Right lobe of liver (tissue), 6 donors: Measurements from ENCODE around the gene GMDS. TPM values are rescaled to one million over a fixed set of nuclear protein-coding genes. Genes with fewer than 3 reads are reported as not detected.

Experiments
- ATAC-seq, 4 donors: fragments of 200-7000 bp; cut with Tn5 transposase; one replicate each; pipeline ENCODE4 v1.9.1; 2020; ENCODE audit warnings: mild to moderate bottlenecking in 4 of 4, moderate library complexity in 4 of 4
- DNase-seq, 3 donors: peaks; one replicate each; pipeline ENCODE4 v3.0.0-alpha.2; 2020
- H3K27ac ChIP-seq, 3 donors: fragments of 200-600 bp; one replicate each; pipeline ENCODE4 v1.8.0; 2022
- H3K27me3 ChIP-seq, 2 donors: fragments of 200-600 bp; one replicate each; pipeline ENCODE4 v1.8.0; 2022
- H3K36me3 ChIP-seq, 4 donors: fragments of 200-600 bp; sonication (generic) in 1 of 4; one replicate each; pipeline versions ENCODE4 v1.5.1 to v1.8.0; 2017 to 2022; ENCODE audit warnings: control low read depth in 1 of 4
- H3K4me1 ChIP-seq, 4 donors: fragments of 200-600 bp; sonication (generic) in 1 of 4; one replicate each; pipeline versions ENCODE4 v1.5.1 to v1.8.0; 2017 to 2022; ENCODE audit warnings: control low read depth in 1 of 4
- H3K4me3 ChIP-seq, 3 donors: fragments of 200-600 bp; one replicate each; pipeline ENCODE4 v1.8.0; 2022
- H3K9me3 ChIP-seq, 4 donors: fragments of 200-600 bp; sonication (generic) in 1 of 4; one replicate each; pipeline versions ENCODE4 v1.5.1 to v1.8.0; 2017 to 2022; ENCODE audit warnings: control low read depth in 1 of 4
- CTCF ChIP-seq, 4 donors: fragments of 200-600 bp in 3 of 4; fragments of 450-650 bp in 1 of 4; IDR thresholded peaks; one replicate each; pipeline versions ENCODE4 v1.5.1 to v1.8.0; 2016 to 2022; ENCODE audit warnings: antibody characterized with exemption in 4 of 4, mild to moderate bottlenecking in 2 of 4
- POLR2A ChIP-seq: fragments of 450-650 bp; IDR thresholded peaks from one replicate; pipeline ENCODE4 v1.6.1; 2017; ENCODE audit warnings: antibody characterized with exemption, mild to moderate bottlenecking
- WGBS: methylation state at CpG from one replicate; pipeline ENCODE4 v1.1.6; 2018; ENCODE audit warnings: low coverage, low lambda C conversion rate; ENCODE audit not compliant: insufficient coverage; ENCODE audit errors: missing lambda C conversion rate; 5-methylcytosine and 5-hydroxymethylcytosine counted together
- intact Hi-C, 2 donors: fragments of 100-400 bp; cut with DNase I; formaldehyde crosslinking; loops; one replicate each; pipeline versions ENCODE4 v1.11.2 to v1.14.1; 2022
- total RNA-seq, 6 experiments: library from RNA; depleted of rRNA in 2 of 6; stranded (reverse); fragments of >200 nt in 2 of 6; fragmentation: NEBNext Ultra II Directional in 3 of 6; extraction: Animal tissue kit (Norgen Biotek cat#: 25700) in 3 of 6; gene quantifications; one replicate each; pipeline versions ENCODE4 v1.1.0 to v1.2.4, GENCODE V29; 2016 to 2023
- donor health status: DM: no; HTN: yes; CAD: no.
- donor health status: DM: no; HTN: no; CAD: no.
- donor health status: DM: no; HTN: no; CAD: no.
- donor health status: DM: no; HTN: yes; CAD: no.
- donor health status: DM: no; HTN: yes; CAD: no.

Gene GMDS
- total RNA-seq, 6 experiments from 2014 or later, result 15.9 to 34.4 (median 23.4) TPM

GRCh38 chr6:1620504-1621069 is 624.8 kb downstream of the GMDS start:
- Histone ChIP-seq H3K4me1 (peaks cover 0 to 18% (median 0%) of the 10 kb centered on the region in 4 donors), H3K27me3 (peaks cover 0 to 30% of the 10 kb centered on the region in 2 donors), H3K27ac (no peak overlapping the region), H3K9me3 (no peaks in the 10 kb centered on the region), H3K36me3 (no peaks in the 10 kb centered on the region), H3K4me3 (no peak overlapping the region)
- 17% methylated on average over 14 of the region's 50 CpGs for WGBS
- intact Hi-C loops, result no loop called here
- ATAC-seq, result no peak
- peak in 2 of 3 donors; percentile 33 to 37 for DNase-seq
- no peak for TF ChIP-seq POLR2A
- TF ChIP-seq CTCF (IDR thresholded peaks at IDR 0.05), result no peak

GRCh38 chr6:1619673-1620503 is 625.5 kb downstream of the GMDS start:
- H3K4me1 ChIP-seq, result peaks cover 0 to 13% (median 0%) of the 10 kb centered on the region in 4 donors
- WGBS, result 14% methylated on average over 7 of the region's 83 CpGs
- H3K27me3 ChIP-seq, result peaks cover 0 to 30% of the 10 kb centered on the region in 2 donors
- H3K36me3 ChIP-seq, result no peaks in the 10 kb centered on the region
- peak in 2 of 3 donors; percentile 43 to 58 for DNase-seq
- TF ChIP-seq CTCF (IDR thresholded peaks at IDR 0.05) (no peak), POLR2A (no peak)
- ATAC-seq, result peak in 2 of 4 donors; percentile 19 to 28
- no peaks in the 10 kb centered on the region for H3K9me3 ChIP-seq
- no peak overlapping the region for H3K27ac ChIP-seq
- peak overlapping the region in 2 of 3 donors; percentile 0 to 20 for H3K4me3 ChIP-seq
- intact Hi-C loops, result no loop called here

GRCh38 chr6:1619098-1619672 is 626.2 kb downstream of the GMDS start:
- Histone ChIP-seq H3K9me3 (no peaks in the 10 kb centered on the region), H3K4me1 (peaks cover 0 to 9% (median 0%) of the 10 kb centered on the region in 4 donors), H3K4me3 (peak overlapping the region in 1 of 3 donors; percentile 0), H3K36me3 (no peaks in the 10 kb centered on the region), H3K27me3 (peaks cover 2 to 36% of the 10 kb centered on the region in 2 donors), H3K27ac (no peak overlapping the region)
- TF ChIP-seq POLR2A, result no peak
- TF ChIP-seq CTCF (IDR thresholded peaks at IDR 0.05), result no peak
- no peak for ATAC-seq
- peak in 2 of 3 donors; percentile 25 to 44 for DNase-seq
- intact Hi-C loops, result no loop called here
- 15% methylated on average over 4 of the region's 40 CpGs for WGBS

- H3K36me3 ChIP-seq, result no peaks in the 10 kb centered on the region
- DNase-seq (peak in 1 of 3 donors; percentile 32), ATAC-seq (no peak)
- intact Hi-C loops, result no loop called here
- no peak overlapping the region for H3K27ac ChIP-seq
- no peaks in the 10 kb centered on the region for H3K9me3 ChIP-seq
- H3K27me3 ChIP-seq, result peaks cover 9 to 38% of the 10 kb centered on the region in 2 donors
- TF ChIP-seq CTCF (IDR thresholded peaks at IDR 0.05) (no peak), POLR2A (no peak)
- no peak overlapping the region for H3K4me3 ChIP-seq
- 42% methylated on average over 14 of the region's 31 CpGs for WGBS
- H3K4me1 ChIP-seq, result peaks cover 0 to 9% (median 0%) of the 10 kb centered on the region in 4 donors
These were observed 626.9 kb downstream of the GMDS start for GRCh38 chr6:1618311-1619097.
